Posterior vena cava (tissue), 2 donors: ENCODE measurements around the gene PMPCA. TPM values are rescaled to one million over a fixed set of nuclear protein-coding genes. Genes with fewer than 3 reads are reported as not detected.
A peak's percentile ranks its signal among the peaks of the same experiment; 100 is the strongest.

Source experiments
- DNase-seq: peaks from one replicate; pipeline ENCODE4 v3.0.0-alpha.2; 2020; ENCODE audit warnings: low spot score
- intact Hi-C, 2 donors: fragments of 100-400 bp; cut with DNase I; formaldehyde crosslinking; loops; one replicate each; pipeline versions ENCODE4 v1.14.1 to v1.14.2; 2022 to 2023
- total RNA-seq, 2 donors: library from RNA; stranded (reverse); fragmentation: NEBNext Ultra II Directional; extraction: Animal tissue kit (Norgen Biotek cat#: 25700); gene quantifications; one replicate each; pipeline ENCODE4 v1.2.1, GENCODE V29; 2021
- donor health status: DM: yes; HTN: yes; CAD: no.
- donor health status: DM: yes; HTN: yes; CAD: no.

The PMPCA gene
- total RNA-seq, 2 donors from 2014 or later = 30.8 to 31.2 TPM

GRCh38 chr9:136372561-136373299, 37.7 kb upstream of the PMPCA start:
- intact Hi-C loops = no loop called here
- DNase-seq = peak; percentile 92

- intact Hi-C loops = no loop called here
- no peak for DNase-seq
Observed at GRCh38 chr9:136373300-136374182, 36.9 kb upstream of the PMPCA start, which contains the start of gene CARD9. CARD9 (minus strand) TSS chr9:136373669; CDS start chr9:136372078, 1,591 bp downstream.

- no peak for DNase-seq
- intact Hi-C loops = no loop called here
Observed at GRCh38 chr9:136374183-136374575, 36.3 kb upstream of the PMPCA start.

GRCh38 chr9:136375096-136375495, 35.4 kb upstream of the PMPCA start:
- intact Hi-C loops = no loop called here
- no peak for DNase-seq

GRCh38 chr9:136376457-136376856, 34.0 kb upstream of the PMPCA start:
- intact Hi-C loops = no loop called here
- no peak for DNase-seq

GRCh38 chr9:136377341-136378169, 32.9 kb upstream of the PMPCA start:
- intact Hi-C loops = no loop called here
- no peak for DNase-seq

GRCh38 chr9:136378170-136379002, 32.1 kb upstream of the PMPCA start:
- no peak for DNase-seq
- intact Hi-C loops = no loop called here

GRCh38 chr9:136379003-136379287, 31.5 kb upstream of the PMPCA start:
- intact Hi-C loops = no loop called here
- no peak for DNase-seq

- DNase-seq = no peak
- intact Hi-C loops = no loop called here
Observed at GRCh38 chr9:136379401-136379800, 31.1 kb upstream of the PMPCA start.

GRCh38 chr9:136379891-136380290, 30.6 kb upstream of the PMPCA start:
- intact Hi-C loops = no loop called here
- DNase-seq = no peak

GRCh38 chr9:136380381-136380780, 30.1 kb upstream of the PMPCA start:
- intact Hi-C loops = no loop called here
- no peak for DNase-seq

- intact Hi-C loops = no loop called here
- DNase-seq = no peak
Observed at GRCh38 chr9:136381311-136381710, 29.1 kb upstream of the PMPCA start.

GRCh38 chr9:136381966-136382513, 28.4 kb upstream of the PMPCA start:
- intact Hi-C loops = no loop called here
- no peak for DNase-seq

GRCh38 chr9:136383436-136383835, 27.0 kb upstream of the PMPCA start:
- no peak for DNase-seq
- intact Hi-C loops = no loop called here

- no peak for DNase-seq
- intact Hi-C loops = no loop called here
Observed at GRCh38 chr9:136385015-136385414, 25.4 kb upstream of the PMPCA start.

GRCh38 chr9:136386018-136386417, 24.4 kb upstream of the PMPCA start:
- DNase-seq = no peak
- intact Hi-C loops = no loop called here

GRCh38 chr9:136387217-136387616, 23.2 kb upstream of the PMPCA start:
- intact Hi-C loops = no loop called here
- no peak for DNase-seq

GRCh38 chr9:136389396-136389795, 21.1 kb upstream of the PMPCA start:
- intact Hi-C loops = no loop called here
- DNase-seq = no peak
